Hematopoietic multipotent progenitor cell treated with erythropoietin and hydrocortisone succinate and interleukin-3 and kit ligand, for 4 days (in vitro differentiated cells): ENCODE measurements around the gene C1QB.
"Not testable (repeated sequence)": the region's sequence is repeated elsewhere in the genome, so short reads cannot be mapped to it uniquely, and the experiment has no call there.

Experiments used
- DNase-seq: peaks from one replicate; pipeline ENCODE4 v3.0.0-alpha.2; 2015

C1QB gene

GRCh38 chr1:22702296-22703085 is 49.5 kb downstream of the C1QB start:
- DNase-seq: peak; percentile 26

DNA sequence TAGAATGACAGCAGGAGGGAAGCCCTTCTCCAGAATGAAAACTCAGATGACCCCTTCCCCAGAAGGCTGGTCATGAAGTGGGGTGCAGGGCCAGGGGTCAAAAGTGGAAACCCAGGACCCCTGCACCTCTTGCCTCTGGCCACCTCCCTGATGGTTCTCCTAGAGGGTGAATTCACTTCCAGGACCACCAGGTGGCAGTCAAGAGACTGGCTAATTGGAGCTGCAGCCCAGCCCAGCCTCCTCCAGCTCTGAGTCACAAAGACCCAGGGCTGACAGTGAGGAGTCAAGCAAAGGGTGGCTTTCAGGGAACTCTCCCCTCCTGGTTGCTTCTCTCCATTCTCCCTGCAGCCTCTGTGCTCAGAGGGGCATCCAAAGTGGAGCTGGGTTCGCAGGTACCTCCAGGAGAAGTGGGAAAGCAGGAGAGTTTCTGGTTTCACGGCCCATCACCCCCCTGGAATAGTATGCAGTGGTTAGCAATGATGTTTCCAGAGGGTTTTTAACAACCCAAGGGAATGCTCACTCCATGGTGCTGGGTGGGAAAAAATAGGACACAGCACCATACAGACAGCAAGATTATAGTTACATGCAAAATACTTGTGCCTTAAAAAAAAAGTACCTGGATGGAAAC is 51.5 kb downstream of the C1QB start:
- peak; percentile 90 for DNase-seq

DNA sequence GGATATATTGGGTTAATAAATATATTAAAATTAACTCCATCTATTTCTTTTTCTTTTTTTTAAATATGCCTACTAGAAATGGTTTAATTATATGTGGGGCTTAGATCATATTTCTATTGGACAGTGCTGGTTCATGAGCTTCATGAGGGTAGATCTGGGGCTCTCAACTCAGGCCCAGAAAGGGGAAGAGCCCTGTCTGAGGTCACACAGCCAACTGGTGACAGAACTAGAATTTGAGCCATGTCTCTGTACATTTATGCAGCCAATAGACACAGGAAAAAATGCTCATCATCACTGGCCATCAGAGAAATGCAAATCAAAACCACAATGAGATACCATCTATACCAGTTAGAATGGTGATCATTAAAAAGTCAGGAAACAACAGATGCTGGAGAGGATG is 52.5 kb downstream of the C1QB start:
- peak; percentile 10 for DNase-seq

DNA sequence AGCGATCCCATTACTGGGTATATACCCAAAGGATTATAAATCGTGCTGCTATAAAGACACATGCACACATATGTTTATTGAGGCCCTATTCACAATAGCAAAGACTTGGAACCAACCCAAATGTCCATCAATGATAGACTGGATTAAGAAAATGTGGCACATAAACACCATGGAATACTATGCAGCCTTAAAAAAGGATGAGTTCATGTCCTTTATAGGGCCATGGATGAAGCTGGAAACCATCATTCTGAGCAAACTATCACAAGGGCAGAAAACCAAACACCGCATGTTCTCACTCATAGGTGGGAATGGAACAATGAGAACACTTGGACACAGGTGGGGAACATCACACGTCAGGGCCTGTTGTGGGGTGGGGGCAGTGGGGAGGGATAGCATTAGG is 53.1 kb downstream of the C1QB start:
- not testable (repeated sequence) for DNase-seq

GRCh38 chr1:22708777-22709176 is 55.7 kb downstream of the C1QB start:
- DNase-seq: peak; percentile 13

DNA sequence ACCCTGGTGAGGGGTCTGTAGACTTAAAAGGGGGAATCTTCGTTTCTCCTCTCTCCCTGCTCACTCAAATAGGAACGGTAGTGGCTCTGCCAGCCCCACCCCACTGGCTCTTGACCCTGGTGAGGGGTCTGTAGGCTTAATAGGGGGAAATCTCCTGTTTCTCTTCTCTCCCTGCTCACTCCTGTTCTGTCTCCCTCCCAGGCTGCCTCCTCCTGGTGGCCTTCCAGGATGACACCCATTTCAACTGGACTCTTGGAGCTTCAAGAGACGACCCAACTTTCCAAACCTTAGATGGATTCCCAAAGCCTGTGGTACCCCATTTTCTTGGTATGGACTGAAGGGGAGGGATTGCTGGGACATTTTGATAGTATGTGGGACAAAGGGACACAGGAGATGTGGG is 56.2 kb downstream of the C1QB start:
- DNase-seq: peak; percentile 12

GRCh38 chr1:22709891-22710700 is 57.1 kb downstream of the C1QB start:
- DNase-seq: peak; percentile 83

GRCh38 chr1:22710701-22711049 is 57.6 kb downstream of the C1QB start, which contains the start of gene EPHB2:
Gene EPHB2, plus strand, starts transcription at chr1:22710839. Its CDS starts 144 bp downstream, at chr1:22710983.
- DNase-seq: peak; percentile 66

GRCh38 chr1:22711071-22711470 is 58.0 kb downstream of the C1QB start:
- no peak for DNase-seq
